OCI-M2 (cell line): ENCODE results near the gene C16orf95.

Experiments
- DNase-seq: peaks from one replicate; lab custom pipeline; 2025; ENCODE audit not compliant: unreplicated experiment; lab: John Stamatoyannopoulos, UW

Gene C16orf95

DNA sequence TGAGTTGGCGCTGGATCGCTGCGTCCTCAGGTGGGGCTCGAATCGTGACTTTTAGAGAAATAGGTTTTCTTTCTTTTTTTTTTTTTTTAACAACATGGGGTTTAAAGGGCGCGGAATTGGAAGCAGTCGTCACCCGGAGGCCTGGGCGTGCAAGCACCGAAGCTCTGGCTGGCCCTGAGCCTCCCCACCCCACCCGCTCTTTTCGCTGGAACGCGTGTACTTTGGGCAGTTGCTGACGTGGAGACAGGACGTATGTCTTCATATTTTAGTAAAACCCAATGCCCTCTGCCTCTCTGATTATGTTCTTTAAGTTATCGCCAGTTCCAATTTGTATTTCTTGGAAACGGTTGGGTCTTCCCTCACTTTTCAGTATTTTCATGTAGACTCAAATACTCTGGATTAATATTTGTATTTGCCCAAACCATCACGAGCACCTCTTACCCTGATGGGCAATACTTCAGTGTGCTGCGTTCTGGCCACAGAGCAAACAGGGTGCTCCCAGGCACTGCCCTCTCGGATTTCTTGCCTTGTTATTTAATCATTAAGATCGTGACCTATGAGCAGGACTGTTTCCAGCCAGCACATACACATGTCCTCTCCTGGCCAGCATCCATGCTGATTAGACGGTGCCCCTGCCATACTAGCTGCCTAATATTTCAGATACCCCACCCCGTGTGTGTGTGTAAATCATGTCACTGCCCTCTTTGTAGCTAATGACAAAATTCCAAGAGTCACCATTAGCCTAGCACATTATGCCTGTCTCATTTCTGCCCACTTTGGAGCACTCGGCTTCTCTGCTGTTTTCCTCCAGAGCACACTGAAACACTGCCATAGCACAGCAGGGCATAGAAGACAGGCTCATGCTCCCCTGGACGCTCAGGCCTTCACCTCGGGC is 805 bp upstream of the C16orf95 start:
- no peak for DNase-seq

DNA sequence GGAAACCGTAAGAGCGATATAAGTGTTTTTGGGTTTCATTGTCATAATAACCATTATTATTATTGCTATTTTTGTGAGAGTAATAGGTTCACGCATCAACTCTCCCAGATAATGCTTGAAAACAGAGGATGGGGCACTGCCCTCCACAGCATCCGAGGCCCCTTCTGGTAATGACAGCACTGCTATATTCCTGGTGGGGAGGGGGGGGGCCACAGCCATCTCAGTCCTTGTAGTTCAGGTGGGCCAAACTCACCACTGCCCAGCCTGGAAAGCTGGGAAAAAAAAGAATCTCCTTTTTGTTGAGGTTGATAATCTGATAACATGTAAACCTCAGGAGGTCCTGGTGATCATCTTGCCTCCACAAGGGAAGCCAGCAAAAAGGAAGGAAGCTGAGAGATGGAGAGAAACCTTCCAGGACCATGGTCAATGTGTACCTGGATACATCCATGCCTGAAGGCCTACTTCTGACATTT is 706 bp downstream of the C16orf95 start:
- DNase-seq: no peak

DNA sequence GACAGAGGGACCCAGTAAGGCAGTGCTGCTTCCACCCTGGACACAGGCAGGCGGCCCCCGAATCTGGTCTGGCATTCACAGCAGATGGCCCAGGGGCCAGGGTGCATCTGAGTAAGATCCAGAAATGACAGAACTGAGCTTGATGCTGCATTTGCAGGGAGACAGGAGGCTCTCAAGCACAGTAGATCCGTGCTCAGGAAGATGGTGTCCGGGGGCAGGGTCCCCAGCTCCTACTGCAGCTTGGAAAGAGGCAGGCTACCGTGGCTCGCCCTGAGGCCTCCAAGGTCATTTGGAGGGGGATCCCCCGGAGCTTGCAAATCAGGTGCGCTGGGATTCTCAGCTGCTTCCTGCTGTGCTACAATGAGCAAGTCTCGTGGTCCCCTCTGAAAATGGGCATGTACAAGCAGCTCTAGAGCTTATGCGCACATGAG is 2.2 kb downstream of the C16orf95 start:
- no peak for DNase-seq

DNA sequence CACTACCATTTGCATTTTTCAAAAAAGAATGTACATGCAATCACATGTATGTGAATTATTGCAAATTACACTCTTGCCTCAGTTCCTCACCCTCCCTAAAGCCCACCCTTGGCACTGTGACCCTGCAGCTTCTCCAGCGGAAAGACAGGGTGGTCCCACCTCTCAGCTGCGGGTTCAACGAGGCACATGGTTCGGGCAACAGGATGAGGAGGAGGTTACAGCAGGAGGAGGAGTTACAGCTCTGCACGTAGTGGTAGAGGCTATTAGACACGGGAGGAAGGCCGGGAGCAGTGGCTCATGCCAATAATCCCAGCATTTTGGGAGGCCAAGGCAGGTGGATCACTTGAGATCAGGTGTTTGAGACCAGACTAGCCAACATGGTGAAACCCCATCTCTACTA is 5.2 kb downstream of the C16orf95 start:
- no peak for DNase-seq

DNA sequence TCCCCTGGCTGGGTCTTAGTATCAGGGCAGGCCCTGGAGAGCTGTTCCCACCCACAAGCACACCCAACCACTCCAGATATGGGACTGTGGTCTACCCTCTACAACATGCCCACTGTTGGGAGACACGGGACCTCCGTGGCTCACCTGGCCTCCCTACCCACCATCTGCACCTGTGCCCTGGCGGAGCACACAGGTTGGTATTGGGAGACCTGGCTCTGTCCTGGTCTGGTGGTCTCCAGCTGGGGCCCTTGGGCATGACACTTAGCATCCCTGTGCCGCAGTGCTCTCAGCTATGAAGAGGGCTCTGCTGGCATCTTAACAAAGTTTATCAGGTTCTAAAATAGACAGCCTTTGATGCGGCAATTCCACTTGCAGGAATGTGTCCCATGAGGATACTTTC is 5.8 kb downstream of the C16orf95 start:
- no peak for DNase-seq

DNA sequence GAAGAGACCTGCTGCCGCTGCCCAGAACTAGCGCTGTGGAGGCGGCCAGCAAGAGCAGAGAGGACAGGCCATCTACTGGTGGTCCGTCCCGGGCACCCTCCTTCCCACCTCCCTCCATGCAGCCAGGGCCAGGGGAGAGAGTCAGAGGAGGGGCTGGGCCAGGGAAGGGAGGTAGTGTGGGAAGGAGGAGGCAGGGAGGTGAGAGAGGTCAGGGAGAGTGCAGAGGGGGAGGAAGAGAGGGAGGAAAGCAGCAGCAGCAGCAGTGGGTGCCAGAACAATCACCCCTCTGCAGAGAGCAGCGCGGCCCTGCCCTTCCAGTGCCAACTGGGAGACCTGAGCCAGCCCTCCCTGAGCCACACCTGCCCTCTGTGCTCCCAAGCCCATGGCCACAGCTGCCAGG is 6.6 kb downstream of the C16orf95 start:
- no peak for DNase-seq

DNA sequence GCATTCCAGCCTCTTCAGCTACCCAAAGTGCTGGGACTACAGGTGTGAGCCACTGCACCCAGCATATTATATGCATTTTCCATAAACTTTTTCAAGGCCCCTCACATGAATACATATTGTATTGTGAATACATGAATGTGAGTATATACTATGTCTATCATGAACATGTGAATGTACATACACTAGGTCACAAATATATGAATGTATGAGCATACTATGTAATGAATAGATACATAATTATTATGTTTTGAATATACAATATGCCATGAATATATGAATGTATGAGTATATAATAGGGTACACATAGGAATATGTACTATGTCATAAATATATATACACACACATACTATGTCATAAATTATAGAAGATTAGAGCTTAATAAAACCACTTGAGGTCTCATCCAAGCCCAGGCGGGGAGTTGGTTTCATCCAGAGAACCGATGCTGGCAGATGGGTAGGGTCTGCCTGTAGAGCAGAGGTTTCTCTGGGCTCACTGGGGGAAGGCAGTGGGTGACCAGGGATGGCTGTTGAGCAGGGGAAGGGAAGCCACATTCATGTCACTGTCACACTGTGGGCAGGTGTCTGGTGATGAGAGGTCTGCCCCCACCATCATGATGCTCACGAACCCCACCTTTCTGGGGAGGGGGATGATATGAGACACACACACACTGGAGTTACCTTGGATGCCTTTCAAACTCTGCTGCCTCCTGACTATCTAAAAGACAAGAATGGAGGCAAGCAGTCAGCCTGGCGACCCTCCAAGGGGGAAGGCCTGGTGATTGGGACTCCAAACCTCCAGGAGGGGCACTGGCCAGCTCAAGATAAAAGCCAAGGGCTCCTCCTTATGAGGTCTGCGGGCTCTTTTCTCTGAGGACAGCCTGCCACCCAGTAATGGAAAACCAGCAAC is 7.3 kb downstream of the C16orf95 start:
- no peak for DNase-seq

DNA sequence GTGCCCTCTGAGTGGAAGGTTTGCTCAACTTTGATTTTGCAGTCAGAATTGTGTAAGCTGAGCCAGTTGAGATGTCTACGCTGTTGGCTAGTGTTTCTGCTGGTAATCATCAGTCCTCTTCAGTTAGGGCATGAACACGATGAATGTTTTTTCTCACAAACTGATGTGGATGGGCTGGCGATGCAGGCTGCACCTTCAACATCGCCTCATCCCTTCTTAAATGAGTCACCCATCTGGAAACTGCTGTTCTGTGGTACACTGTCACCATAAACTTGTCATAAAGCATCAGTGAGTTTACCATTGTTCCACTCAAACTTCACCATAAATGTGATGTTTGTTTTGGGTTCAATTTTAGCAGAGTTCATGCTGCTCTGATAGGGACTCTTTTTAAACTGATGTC is 8.4 kb downstream of the C16orf95 start:
- no peak for DNase-seq

DNA sequence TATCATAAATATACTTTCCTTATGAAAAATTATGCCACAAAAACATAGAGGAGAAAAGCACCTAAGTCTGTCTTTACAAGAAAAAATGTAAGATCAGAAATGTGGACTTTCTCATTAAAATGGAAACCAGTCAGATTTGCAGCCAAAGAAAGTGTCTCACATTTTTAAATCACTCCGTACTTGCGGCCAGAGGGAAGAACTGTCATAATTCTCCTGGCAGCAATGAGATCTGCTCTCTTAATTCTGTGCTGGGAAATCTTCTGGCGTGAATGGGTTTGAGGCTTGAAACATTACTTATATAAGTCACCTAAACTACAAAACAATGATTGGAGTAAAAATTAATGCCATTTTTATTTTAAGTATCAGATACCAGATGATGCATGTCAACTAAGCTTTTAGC is 10.7 kb downstream of the C16orf95 start:
- DNase-seq: no peak

DNA sequence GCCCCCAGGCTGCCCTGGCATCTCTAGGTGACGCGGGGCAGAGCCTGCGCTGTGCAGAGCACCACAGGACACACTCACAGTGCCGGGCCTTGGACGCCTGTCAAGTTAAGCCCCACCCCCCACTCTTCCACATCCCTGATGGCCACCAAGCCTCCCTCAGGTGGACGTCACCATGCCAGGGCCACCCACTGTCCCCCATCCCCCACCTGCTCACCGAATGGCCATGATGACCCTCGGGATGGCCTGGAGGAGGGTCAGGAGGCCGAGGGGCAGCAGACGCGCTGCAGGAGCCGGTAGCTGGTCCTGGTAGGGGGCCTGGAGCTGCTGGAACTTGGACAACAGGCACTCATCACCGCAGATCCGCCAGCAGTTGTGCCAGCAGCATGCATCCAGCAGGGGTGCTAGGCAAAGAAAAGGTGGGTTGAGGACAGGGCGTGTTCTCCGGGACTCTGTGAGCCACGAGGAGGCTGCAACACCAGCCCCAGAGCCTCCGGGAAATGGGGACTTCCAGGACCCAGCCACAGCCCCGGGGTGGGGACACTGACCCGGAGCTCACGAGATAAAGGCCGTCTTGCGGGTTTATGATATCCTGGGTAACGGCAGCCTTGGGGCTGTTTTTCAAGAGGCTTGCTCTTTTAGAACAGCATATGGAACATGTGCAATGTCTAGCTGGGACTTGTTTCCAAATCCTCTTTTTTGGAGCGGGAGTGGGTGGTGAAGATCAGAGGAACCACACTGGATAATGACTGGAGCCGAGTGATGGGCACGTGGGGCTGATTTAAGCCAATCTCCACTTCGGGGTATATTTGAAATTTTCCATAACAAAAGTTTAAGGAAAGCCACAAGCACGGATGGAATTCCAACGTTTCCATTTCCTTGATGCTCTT is 11.4 kb downstream of the C16orf95 start:
- no peak for DNase-seq

DNA sequence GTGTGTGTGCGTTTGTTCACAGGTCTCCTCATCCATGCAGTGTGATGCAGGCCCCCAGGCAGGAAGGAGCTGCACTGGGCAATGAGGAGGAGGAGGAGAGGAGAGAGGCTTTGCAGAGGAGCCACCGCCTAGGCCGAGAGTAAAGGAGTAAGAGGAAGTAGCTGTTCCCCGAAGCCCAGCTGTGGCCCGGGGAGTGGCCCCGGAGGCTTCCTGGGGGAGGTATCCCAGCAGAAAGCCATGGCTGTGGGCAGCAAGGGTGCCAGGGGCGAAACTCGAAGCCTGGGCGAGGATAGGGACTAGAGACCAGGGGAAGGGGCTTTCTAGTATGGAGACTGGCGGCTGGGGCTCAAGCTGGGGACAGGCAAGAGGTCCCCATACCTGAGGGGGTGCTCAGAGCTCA is 12.2 kb downstream of the C16orf95 start:
- DNase-seq: no peak

DNA sequence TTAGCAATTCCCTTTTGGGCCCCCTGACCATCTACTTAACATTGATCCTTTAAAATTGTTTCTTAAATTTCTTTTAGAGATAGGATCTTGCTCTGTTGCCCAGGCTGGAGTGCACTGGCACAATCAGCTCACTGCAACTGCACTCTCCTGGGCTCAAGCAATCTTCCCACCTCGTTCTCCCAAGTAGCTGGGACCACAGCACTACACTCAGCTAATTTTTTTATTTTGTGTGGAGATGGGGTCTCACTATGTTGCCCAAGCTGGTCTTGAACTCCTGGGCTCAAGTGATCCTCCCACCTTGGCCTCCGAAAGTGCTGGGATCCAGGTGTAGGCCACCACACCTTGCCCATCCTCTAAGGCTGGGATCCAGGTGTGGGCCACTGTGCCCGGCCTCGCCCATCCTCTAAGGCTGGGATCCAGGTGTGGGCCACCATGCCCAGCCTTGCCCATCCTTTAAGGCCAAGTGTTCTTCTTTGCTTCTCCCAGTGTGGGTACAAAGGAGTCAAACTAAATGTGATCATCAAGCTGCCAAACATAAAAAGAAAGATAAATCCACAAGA is 13.2 kb downstream of the C16orf95 start:
- no peak for DNase-seq

DNA sequence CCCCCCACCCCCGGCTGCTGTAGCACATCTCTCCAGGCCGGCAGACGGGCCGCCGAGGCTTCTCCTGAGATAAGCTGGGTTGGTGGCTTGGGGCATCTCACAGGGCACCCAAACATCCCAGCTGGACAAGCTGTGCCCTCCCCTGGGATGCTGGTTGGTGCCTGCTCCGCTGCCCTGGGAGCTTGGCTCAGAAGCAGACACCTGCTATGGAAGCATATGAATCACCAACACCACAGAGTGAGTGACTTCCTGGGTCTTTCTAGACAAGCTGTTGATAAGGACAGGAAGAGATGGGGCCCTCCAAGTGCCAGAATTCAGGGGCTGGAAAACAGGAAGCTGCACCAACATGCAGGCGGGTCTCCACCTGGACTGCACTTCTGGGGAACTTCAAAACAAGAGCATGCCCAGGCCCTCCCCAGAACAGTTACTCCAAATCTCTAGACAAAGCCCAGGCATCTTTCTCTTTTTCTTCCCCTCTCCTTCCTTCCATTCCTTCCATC is 13.7 kb downstream of the C16orf95 start:
- no peak for DNase-seq

DNA sequence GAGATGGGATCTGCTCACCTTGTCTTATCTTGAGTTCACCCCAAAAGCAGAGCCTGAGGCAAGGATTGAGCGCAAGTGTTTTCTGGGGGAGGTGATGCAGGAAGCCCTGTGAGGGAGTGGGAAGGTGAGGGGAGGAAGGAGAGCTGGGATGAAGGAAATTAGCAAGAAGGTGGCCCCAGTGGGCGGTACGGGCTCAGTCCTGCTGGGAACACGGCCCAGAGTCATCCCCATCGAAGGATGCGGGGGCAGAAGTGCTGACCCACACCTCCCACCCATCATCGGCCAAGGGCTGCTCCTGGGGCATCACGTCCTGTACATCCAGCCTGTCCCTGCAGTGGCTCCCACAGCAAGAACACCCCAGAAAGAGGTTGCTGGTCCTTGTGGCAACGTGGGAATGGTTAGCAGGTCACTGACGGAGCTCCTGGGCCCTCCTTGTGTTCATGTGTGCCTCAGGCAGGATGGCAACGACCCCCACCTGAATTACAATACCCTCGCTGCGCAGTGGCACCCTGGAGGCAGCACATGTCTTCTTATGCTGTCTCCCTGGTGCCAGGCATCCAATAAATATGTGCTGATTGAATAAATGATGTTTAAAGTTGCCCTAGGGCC is 18.2 kb downstream of the C16orf95 start:
- DNase-seq: no peak

DNA sequence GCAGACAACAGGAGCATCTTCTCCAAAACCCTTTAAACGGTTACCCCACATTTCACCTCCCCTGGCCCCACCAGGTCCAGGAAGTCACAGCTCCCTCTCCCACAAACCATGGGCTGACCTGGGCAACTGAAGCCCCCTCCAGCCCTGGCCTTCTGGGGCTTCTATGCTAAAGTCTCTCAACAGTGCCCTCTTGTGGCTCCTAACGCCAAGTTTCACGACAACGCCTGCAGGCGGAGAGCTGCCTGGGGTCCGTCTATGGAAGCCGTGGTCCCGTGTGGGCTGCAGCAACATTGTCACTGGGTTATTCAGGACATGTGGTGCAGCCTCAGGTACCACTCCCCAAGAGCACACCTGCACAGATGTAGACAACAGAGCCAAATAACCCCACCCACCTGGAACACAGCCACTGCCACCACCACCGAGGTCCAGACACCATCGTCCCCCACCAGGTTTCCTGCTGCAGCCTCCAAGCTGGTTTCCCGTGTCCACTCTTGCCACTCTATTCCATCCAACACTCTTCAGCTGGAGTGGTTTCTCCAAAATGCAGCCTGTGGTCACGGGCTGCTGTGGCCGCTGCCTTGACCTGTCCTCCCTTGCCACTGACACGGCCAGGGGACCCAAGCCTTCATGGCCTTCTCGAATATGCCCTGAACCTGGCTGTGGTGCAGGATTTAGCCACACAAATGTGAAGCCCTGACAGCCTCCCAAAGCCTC is 19.1 kb downstream of the C16orf95 start:
- no peak for DNase-seq

DNA sequence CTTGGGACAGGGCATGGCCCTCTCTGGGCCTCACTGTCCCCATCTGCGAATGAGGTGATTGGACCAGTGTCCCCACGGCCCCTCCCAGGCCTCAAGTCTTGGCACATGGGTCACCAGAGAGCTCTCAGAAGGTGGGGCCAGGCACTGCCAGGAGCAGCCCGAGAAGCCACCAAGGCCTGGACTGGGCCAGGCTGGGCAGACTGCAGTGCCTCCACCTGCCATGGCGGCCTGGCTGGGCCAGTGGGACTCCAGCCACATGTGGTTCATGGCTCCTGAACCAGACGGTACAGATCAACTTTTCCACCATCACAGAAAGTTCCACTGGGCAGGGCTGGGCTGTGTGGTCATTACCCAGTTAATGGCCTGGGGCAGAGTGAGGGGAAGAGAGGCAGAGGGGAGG is 19.8 kb downstream of the C16orf95 start:
- no peak for DNase-seq

DNA sequence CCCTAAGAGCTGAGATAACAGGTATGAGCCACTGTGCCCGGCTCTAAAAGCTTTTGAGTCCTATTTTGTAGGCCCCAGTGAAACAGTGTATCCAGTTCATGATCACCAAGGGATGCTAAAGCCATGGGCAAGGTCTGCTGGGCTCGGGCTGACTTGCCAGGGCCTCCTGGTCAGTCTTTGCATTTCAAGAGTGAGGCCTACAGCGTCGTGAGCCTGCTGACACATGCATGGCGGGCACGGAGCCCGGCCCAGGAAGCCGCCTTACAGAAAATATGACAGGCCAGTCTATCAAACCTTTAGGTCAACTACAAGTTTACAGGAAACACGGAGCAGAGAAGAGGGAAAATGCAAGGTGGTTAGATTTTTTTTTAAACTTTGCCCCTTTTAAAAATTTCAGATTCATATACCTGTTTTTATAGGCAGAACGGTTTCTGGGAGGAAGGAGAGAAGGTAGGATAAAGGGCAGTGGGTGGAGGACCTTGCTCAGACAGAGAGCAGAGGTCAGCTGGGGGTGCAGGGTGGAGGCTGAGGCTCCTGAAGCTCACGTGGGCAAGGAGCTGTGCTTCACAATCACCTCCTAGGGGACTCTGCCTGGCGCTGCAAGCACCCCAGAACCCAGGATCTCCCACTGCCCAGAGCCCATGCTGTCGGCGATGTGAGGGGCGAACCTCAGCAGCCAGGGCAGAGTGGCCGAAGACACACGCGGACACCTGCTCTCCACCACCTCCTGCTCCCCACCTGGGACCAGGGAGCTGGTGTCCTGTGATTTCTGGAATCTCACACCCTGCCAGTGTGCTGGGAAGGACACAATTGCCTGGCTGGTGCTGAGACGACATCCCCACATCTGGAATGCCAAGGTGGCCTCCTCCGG is 21.3 kb downstream of the C16orf95 start:
- no peak for DNase-seq

DNA sequence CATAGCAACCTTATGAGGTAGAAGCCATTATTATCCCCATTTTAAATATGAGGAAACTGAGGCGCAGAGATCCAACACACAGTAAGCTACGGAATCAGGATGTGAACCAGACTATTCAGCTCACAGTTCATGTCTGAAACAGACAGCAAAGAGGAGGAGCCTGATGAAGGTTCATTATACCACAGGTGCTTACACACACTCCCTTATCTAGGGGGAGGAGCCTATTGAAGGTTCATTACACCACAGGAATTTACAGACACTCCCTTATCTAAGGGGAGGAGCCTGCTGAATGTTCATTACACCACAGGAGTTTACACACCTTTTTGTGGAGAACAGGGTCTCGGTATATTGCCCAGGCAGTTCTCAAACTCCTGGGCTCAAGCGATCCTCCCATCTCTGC is 21.9 kb downstream of the C16orf95 start:
- DNase-seq: no peak
